T-helper 2 cell treated with Interferon-gamma antibody and Interleukin-4, amounts not matched to agents 100 ng/mL and 5 ng/mL, for 36 hours (primary cell): Measurements from ENCODE around the gene PHPT1. TPM values are rescaled to one million over a fixed set of nuclear protein-coding genes. Genes with fewer than 3 reads are reported as not detected.
"Not testable (repeated sequence)": the region's sequence is repeated elsewhere in the genome, so short reads cannot be mapped to it uniquely, and the experiment has no call there.

Experiments used
- intact Hi-C: fragments of 100-400 bp; cut with micrococcal nuclease; formaldehyde crosslinking; loops from one replicate; pipeline ENCODE4 v1.15.1; 2023
- total RNA-seq: library from RNA; stranded (reverse); gene quantifications from 2 replicates; pipeline ENCODE4 v1.2.3, GENCODE V29; 2022

The PHPT1 gene
- total RNA-seq, 1 donor from 2014 or later = 111 TPM

DNA sequence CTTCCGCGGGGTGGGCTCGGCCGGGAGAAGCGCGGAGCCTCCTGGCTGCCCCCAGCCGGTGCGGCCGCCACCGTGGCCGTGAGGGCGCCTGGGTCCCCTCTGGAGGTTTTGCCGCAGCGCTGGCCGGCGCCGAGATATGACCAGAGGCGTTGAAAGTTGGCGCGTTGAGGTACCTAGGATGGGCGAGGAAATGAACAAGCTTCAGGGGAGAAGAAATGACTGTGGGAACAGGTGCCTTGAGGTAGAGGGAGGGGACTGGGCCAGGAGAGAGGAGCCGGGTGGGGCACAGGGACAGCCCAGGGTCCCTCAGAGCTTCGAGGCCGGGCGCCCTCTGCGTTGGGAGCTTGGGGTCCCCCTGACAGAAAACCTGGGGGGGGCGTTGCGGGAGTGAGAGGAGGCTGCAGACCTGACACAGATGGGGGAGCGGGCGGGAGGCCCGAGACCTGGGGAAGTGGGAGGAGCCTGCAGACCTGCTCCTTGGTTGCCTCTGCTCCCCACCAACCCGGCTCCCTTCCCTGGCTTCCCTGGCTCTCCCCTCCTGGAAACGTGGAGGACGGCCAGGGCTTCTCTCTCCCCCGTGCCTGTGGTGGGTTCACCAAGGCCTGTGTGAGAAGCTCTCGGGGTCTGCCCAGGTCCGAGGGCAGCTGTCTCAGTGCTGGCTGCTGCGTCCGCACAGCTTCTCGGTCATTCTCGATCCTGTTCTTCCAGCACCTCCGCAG, 27.2 kb upstream of the PHPT1 start:
- intact Hi-C loops = no loop called here

DNA sequence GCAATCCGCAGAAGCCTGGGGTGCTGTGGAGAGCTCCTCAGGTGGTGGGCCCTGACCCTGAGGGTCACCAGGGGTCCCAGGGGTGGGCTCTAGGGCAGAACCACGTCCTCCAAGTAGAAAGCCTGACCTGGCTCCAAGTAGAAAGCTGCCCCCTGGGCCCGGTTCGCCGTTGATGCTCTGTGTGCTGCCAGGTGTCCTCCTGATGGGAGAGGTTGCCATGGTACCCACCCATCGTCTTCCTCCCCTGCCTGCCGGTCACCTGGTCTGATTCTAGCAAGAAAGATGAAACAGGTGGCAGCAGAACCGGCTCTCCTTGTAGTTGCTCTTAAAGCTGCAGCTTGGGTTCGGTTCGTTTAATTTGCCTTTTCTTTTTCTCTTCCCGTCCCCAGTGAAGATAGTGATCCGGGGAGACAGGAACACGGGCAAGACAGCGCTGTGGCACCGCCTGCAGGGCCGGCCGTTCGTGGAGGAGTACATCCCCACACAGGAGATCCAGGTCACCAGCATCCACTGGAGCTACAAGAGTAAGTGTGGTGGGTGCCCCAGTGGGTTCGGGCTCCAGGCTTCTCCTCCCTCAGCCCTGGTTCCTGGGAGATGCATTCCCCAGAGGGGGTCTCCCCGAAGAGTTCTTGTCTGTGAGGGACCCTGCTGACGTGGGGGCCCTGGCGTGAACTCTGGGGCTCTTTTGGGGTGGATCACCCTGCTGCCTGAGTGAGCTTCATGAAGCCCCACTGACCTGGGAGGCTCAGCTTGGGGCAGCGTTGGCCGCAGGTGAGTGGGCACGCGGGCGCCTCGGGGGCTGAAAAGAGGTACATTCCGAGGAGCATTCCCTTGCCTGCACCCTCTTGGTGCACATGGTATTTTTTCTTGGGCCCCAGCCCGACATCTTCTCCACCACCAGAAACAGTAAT, 25.8 kb upstream of the PHPT1 start:
- intact Hi-C loops = no loop called here

DNA sequence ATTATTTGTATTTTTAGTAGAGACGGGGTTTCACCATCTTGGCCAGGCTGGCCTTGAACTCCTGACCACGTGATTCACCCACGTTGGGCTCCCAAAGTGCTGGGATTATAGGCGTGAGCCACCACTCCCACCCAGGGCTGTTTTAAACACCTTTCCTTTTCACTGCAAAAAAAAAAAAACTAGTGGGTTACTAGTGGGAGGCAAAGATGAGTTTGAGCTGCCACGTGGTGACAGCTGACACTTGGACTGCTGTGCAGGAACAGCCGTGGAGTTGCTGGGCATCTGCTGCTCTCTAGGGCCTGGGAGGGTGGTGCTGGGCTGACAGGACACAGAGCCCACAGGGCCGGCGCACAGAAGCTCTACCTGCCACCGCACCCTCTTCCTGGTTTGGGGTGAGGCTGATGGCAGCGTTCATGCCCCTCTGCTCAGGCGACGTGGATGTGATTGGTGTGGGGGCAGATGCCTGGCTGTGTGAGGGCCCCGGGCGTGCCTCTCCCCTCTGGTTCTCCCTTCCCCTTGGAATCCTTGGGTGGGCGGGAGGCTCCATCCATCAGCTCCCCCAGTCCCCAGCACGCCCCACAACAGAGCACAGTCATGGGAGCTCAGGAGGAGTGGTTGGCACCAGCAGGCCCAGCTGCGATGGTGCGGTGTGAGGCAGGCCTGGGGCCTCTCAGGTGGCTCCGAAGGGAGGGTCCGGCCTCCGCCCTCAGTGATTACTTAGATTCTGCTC, 24.5 kb upstream of the PHPT1 start:
- intact Hi-C loops = no loop called here

DNA sequence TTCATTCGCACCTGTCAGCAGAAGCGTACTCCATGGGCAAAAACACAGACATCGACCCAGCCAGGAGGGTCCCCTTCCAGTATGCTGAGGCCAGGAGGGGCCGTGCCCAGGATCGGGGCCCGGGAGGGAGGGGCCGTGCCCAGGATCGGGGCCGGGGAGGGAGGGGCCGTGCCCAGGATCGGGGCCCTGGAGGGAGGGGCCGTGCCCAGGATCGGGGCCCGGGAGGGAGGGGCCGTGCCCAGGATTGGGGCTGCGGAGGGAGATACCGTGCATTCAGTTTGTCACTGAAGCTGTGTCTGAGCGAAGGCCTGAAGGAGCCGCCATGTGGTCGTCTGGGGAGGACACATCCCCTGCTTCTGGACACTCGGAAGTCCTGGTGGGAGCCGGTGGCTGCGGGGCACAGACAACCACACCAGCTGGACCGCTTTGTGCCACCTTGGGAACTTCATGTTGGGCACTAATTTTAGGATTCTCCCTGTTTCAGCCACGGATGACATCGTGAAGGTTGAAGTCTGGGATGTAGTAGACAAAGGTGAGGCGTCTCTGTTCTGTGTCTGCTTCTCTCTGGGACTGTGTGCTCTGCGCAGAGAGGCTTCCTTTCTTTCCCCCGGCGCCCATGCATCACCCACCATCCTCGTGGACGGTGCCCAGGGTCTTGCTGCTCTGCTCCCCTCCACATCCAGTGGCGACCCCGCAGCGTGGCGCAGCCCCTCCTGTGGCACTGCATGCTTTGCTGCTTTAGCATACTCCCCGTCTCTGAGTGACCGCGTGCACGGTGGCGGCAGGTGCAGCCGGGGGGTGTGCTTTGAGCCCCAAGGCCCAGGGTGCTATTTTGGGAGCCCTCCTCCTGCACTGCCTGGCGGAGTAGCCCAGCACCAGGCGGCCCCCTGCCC, 23.7 kb upstream of the PHPT1 start:
- intact Hi-C loops = no loop called here

DNA sequence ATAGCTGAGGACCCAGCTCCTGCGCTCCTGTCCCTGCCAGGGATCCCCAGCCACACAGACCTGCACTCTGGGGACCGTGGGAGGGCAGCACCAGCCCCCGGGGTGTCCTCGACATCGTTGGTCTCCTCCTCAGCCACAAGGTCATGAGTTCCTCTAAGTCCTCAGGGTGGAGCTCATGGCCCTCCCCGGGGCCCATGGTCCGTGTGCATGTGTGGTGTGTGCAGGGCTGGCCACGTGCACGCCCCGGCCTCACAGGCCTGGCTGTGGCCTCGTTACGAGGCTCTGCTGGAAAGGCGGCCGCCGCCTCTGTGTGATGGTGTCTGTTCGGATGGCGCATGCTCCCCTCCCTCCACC, 23.0 kb upstream of the PHPT1 start:
- intact Hi-C loops = no loop called here

DNA sequence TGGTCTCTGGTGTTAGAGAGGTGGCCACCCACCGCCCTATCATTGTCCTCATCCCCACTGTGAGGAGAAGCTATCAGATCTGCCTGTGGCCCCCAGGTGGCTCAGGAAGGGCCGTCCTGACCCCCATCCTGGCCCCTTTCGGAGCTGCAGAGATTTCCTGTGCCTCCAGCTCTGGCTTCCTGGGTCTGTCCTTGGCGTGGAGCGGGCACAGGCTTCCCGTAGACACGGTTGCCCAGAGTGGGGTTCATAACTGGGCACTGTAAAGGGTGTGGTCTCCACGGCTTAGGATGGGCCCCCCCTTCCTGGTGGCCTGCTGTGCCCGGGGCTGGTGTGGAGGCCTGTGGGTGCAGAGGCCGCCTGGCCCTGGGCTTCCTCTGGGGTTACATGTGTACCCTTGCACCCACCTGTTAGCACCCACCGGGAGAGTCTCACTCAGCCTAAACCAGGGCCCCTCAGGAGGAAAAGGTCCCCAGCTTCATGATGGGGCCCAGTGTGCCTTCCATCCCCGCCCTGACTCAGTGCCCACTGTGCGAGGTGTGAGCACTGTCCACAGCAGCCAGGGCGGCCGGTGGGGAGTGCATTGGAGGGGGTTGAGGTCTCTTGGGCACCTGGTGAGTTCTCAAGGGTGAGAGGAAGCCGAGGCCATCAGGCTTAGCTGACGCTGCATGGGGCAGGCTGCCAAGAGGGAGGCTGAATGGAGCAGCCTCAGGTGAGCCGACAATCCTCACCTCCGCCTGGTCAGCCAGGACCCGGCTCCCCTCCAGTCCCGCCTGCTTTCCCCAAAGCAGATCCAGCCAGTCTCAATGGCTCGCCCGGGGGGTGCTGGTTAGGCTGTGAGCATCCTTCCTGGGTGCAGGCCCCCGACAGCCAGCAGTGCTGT, 22.3 kb upstream of the PHPT1 start:
- intact Hi-C loops = no loop called here

DNA sequence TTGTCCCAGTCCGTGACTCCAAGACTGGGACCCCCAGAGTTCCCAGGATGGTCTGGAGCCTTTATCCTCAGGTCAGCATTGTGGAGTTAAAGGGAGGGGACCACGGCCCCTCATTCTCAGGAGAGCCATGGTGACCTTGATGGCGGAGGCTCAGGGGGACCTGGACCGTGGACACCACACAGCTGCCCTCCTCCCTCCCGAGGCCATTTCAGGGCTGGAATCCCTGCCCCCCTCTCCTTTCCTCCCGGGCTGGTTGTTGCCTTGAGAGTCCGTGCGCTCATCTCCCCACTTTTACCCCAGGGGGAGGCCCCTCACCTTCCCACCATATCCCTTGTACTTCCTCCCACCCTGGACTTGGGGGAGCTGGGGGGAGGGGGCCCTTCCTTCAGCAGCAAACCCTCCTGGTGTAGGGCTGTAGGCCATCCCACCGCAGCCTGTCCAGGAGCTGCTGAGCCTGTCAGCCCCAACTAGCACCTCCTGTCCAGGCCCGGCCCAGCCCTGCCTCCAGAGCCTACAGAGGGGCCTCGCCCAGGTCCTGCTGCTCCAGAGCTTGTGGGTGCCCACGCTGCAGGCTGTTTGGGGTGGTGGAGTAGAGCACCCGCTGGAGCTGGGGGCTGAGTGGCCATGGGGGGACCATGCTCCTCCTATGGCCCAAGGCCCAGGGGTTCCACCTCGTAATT, 21.3 kb upstream of the PHPT1 start:
- intact Hi-C loops = no loop called here

DNA sequence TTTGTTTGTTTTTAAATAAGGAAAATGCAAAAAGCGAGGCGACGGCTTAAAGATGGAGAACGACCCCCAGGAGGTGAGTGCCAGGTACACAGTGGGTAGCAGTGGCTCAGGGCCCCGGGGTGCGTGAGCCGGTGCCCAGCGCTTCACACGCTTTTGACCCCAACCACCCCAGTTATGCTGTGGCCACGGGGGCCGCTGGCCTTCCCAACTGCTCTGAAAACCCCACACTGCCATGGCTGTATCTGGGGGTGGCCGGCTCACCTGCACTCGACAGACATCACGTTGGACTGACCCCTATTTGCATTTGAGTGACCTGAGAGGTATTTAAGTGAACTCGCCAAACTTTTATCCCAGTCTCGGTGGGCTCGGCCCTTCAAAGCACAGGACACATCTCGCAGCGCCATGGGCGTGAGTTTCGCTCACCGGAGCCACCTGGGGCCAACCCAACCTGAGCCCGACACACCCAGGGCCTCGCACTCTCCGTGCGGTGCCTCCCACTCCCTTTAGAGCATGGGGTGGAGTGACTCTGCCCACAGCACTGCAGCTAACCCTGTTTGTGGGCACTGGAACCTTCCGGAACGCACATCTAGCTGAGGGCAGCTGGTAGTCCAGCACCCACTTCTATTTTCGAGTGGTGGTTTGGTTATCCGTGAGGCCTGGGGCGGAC, 20.6 kb upstream of the PHPT1 start:
- intact Hi-C loops = no loop called here

DNA sequence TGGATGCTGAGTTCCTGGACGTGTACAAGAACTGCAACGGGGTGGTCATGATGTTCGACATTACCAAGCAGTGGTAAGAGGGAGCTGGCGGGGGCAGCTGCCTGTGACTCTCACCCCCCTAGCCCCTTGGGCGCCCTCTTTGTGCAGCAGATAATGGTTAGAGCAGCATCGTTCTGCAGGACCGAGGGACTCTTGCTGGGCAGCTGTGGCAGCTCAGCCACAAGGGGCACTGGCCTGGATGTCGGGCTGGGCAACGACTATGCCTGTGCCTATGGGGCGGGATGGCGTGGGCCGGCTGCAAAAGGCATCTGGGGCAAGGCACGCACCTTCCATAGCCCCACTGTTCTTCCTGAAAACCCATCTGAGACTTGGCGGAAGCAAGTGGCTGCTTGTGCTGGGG, 19.8 kb upstream of the PHPT1 start:
- intact Hi-C loops = no loop called here

DNA sequence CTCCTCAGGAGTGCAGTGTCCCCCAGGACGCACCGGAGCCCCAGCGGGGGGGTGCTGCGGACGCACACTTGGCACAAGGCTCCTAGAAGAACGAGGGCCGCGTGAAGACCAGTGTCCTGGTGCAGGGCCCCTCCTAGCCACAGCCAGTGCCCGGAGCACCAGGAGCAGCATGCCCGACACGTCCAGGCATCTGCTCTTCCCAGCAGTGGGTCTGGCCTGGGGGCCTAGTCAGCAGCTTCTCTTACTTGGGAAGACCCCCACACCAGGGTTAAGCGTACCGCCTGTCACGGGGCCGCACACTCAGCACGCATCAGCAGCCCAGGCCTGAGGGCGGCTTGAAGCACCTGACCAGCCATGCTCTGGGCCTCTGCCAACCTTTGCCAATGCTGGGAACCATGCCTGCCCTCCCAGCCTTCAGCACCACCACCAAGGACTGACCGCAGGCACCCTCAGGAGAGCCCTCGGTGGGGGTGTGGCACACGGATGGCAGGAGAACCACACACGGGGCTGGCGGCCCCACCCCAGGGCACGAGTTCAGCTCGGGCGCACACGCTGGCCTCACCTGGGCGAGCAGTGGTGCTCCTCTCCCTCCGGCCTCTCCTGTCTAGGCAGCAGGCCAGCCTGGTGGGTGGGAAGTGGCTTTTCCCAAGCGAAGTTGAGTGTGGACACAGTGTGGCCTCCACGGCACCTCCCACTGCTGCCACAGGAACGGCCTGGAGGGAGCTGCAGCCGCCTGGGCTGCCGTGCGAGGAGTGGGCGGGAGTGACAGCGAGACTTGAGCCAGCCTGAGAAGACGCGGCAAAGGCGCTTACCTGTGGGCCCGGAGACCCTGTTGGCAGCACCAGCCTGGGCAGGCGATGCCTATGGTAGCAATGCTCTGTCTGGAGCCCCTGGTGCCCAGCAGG, 19.0 kb upstream of the PHPT1 start:
- intact Hi-C loops = no loop called here

DNA sequence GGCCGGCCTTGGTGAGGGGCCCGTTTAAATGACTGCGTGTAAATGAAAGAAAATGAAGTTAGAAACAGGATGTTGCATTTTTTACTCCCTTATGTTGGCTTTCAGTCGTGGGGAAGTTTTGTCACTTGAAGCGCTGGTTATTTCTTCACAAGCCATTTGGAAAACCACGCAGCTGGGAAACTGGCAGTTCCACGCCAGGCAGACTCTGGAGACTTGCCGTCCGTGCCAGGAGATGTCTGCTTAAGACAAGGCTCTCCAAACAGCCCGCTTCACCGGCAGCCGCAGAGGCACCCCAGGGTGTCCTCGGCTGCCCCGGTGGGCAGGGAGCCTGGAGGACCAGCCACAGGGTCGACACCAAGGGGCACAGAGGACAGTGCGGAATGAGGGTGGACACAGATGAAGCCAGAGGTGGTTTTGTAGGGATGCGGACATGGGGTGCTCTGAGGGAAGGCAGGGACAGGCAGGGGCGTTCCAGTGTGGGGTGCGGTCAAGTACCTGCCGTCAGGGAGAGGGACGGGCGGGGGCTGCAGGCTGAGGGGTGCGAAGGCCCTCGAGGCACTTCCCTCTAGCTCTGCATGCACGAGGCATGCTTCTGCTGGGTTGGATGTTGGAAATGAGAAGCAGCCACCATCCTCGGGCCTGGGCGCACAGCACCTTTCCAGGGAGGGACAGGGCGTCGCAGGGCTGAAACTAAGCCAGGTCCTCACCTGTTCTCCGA, 18.0 kb upstream of the PHPT1 start:
- intact Hi-C loops = no loop called here

DNA sequence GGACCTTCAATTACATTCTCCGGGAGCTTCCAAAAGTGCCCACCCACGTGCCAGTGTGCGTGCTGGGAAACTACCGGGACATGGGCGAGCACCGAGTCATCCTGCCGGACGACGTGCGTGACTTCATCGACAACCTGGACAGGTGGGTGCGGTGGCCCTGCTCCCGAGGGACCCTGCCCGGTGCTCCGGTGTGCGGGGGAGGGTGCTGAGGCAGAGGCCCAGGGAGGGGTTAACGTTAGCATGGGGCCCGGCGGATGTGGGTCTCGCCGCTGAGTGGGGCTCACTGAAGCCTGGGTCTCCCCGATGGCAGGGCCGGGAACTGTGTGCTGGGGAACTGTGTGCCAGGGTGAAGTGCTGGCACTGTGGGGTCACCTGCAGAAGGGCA, 17.5 kb upstream of the PHPT1 start:
- intact Hi-C loops = no loop called here

DNA sequence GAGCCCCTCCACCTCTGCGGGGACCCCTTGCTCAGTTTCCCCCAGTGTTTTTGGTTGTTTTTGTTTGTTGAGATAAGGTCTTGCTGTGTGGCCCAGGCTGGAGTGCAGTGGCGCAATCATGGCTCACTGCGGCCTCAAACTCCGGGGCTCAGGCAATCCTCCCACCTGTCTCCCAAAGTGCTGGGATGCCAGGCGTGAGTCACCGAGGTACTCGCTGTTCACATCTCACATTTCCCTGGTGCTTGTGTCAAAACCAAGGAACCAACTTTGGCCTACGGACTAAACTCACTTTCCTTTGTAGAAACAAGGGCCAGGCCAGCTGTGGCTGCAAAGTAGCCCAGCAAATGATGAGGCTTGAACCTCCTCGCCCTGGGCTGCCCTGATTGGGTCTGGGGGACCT, 16.6 kb upstream of the PHPT1 start:
- intact Hi-C loops = no loop called here

DNA sequence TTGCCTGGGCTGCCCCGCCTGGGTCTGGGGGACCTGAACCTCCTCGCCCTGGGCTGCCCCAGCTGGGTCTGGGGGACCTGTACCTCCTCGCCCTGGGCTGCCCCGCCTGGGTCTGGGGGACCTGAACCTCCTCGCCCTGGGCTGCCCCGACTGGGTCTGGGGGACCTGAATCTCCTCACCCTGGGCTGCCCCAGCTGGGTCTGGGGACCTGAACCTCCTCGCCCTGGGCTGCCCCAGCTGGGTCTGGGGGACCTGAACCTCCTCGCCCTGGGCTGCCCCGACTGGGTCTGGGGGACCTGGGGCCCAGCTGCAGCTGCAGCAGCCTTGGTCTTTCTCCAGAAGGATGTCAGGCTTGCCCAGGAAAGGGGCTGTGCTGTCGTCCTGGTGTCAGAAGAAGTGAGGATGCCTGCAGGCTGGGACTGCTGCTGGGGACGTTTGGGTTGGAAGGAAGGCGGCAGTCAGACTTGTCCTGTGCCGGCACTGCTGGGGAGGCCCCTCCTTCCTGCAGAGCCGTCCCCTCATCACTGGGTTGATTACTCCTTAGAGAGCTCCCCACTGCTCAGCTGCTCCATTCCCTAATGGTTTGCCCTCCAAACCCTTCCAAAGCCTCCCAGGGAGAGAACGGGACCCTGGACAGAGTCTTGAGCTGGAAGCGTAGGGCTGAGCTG, 15.7 kb upstream of the PHPT1 start:
- intact Hi-C loops = not testable (repeated sequence)

DNA sequence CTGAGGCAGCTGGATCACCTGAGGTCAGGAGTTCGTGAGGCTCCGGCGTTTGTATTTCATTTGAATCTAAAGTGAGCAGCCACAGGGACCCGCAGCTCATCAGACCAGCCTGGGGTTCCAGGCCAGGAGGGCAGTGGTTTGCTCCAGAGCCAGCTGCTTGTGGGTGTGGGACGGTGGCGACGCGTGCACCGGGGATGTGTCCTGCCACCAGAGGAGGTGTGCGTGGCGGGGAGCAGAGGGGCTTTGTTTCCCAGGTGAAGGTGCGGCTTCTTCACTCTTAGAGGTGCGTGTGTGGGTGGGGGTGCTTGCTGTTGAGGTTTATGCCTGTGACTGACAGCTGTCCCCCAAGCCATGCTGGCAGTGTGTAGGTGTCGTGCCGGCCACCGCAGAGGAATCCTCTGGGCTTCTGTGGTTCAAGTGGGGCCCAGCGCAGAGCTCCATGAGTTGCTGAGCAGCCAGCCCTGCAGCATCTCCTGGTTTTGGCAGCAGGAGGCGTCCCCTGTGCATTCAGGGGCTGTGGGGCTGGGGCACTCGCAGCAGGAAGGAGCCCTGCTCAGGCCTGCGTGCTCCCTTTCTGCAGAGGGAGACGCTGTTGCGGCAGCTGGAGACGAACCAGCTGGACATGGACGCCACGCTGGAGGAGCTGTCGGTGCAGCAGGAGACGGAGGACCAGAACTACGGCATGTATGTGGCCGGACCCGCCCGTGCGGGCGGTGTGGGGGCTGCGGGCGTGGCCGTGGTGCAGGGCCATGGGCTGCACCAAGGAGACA, 13.9 kb upstream of the PHPT1 start:
- intact Hi-C loops = no loop called here
